Measurements from ENCODE around the gene HCK. TPM values are rescaled to one million over a fixed set of nuclear protein-coding genes. Genes with fewer than 3 reads are reported as not detected.

Gene HCK
- polyA plus RNA-seq, 1 of the 3 experiments (the other 2 are of a cell fraction): not detected

DNA sequence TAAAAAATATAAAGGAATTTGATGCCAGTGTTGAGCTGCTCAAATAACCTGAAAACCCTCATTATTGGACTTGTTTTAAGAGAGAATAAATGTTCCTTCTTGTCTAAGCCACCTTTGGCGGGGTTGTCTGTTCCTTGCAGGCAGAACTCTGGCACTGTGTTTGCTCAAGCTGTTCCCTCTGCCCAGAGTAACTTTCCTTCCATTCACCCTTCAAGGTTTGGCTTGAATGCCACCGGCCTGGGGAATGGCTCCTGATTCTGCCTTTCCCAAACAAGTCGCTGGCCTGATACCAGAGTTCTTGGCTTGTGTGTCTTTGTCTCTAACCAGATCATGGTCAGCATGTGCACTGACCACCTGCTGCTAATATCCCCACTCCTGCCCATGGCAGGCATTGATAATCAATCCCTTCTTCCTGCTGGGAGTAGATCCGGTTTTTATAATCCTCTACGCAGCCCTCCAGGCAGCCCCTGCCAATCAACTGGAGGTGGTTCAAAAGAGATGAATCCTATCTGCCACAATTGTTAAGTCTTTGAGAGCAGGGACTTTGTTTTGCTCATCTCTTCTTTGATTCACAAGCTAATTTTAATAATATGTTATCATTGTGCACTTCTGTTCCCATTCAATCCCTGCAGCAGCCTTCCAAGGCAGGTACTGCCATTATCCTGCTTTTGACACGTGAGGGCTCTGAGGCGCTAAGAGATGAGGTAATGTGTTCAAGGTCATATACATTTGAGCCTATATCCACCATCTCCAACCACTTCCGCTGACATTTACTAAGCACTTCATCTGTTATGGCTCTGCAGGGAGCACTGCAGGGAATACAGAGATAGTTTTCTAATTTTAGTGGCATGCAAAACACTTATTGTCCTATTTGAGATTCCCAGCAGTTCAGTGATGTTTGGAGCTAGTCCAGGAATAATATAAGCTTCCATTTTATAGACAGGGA is 44.9 kb upstream of the HCK start:
- Histone ChIP-seq H3K36me3 (replicated peaks in 1 of 2; ENCODE audit: control insufficient read depth in 1 of 2, insufficient read depth in 2 of 2, low read length in 1 of 2) (no peaks in the 10 kb centered on the region), H2AFZ (ENCODE audit: low read depth) (peak overlapping the region; percentile 63; the same call in 1 of the 2 replicates), H3K9me2 (no peaks in the 10 kb centered on the region), H3F3A (replicated peaks; ENCODE audit: insufficient read depth) (no peaks in the 10 kb centered on the region), H4K20me1 (ENCODE audit: insufficient read depth) (no peaks in the 10 kb centered on the region), H3K79me2 (ENCODE audit: insufficient read depth) (no peaks in the 10 kb centered on the region), H3K9me3 (no peaks in the 10 kb centered on the region), H3K4me3 (ENCODE audit: low read depth in 2 of 2, low read length in 1 of 2) (no peak overlapping the region), H3K4me1 (ENCODE audit: control insufficient read depth in 1 of 2, insufficient read depth in 2 of 2, low read depth in 1 of 2, low read length in 1 of 2) (peaks cover 0 to 9% of the 10 kb centered on the region in 2 experiments; a peak in 1 of 4 replicates), H3K27me3 (ENCODE audit: insufficient read depth) (peaks cover 4% of the 10 kb centered on the region; the same call in 1 of the 2 replicates), H3K9ac (no peak overlapping the region), H3K27ac (ENCODE audit: low read depth in 2 of 2, low read length in 1 of 2) (no peak overlapping the region), H3K4me2 (no peak overlapping the region; the same call in 1 of the 2 replicates)
- POLR2A ChIA-PET: no interaction called here
- TF ChIP-seq, protein P1, sequence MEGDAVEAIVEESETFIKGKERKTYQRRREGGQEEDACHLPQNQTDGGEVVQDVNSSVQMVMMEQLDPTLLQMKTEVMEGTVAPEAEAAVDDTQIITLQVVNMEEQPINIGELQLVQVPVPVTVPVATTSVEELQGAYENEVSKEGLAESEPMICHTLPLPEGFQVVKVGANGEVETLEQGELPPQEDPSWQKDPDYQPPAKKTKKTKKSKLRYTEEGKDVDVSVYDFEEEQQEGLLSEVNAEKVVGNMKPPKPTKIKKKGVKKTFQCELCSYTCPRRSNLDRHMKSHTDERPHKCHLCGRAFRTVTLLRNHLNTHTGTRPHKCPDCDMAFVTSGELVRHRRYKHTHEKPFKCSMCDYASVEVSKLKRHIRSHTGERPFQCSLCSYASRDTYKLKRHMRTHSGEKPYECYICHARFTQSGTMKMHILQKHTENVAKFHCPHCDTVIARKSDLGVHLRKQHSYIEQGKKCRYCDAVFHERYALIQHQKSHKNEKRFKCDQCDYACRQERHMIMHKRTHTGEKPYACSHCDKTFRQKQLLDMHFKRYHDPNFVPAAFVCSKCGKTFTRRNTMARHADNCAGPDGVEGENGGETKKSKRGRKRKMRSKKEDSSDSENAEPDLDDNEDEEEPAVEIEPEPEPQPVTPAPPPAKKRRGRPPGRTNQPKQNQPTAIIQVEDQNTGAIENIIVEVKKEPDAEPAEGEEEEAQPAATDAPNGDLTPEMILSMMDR (IDR thresholded peaks at IDR 0.05): no peak
- TF ChIP-seq, protein P2, sequence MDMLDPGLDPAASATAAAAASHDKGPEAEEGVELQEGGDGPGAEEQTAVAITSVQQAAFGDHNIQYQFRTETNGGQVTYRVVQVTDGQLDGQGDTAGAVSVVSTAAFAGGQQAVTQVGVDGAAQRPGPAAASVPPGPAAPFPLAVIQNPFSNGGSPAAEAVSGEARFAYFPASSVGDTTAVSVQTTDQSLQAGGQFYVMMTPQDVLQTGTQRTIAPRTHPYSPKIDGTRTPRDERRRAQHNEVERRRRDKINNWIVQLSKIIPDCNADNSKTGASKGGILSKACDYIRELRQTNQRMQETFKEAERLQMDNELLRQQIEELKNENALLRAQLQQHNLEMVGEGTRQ (IDR thresholded peaks at IDR 0.05; ENCODE audit: borderline replicate concordance, low read depth, low read length): no peak
- TF ChIP-seq EP300 (IDR thresholded peaks at IDR 0.05; ENCODE audit: borderline replicate concordance in 1 of 2, low read depth in 1 of 2, low read length in 1 of 2) (no peak), FOSL2 (IDR thresholded peaks at IDR 0.05; ENCODE audit: borderline replicate concordance, low read depth) (no peak), JUND (IDR thresholded peaks at IDR 0.05) (no peak), SIN3A (IDR thresholded peaks at IDR 0.05; ENCODE audit: borderline replicate concordance, low read depth, low read length) (no peak), RAD21 (IDR thresholded peaks at IDR 0.05; ENCODE audit: low read length) (no peak)
- TF ChIP-seq, protein P3, sequence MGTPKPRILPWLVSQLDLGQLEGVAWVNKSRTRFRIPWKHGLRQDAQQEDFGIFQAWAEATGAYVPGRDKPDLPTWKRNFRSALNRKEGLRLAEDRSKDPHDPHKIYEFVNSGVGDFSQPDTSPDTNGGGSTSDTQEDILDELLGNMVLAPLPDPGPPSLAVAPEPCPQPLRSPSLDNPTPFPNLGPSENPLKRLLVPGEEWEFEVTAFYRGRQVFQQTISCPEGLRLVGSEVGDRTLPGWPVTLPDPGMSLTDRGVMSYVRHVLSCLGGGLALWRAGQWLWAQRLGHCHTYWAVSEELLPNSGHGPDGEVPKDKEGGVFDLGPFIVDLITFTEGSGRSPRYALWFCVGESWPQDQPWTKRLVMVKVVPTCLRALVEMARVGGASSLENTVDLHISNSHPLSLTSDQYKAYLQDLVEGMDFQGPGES (IDR thresholded peaks at IDR 0.05; ENCODE audit: low read depth, low read length): no peak
- no peak for DNase-seq
- CTCF ChIA-PET: interaction anchor here (1.1 to 1.7 kb wide), 4 partner anchors 24 to 173 kb away, joined by 3 to 7 read pairs (median 4); no protein-coding TSS in a partner anchor
- 57% methylated on average over 8 of the region's 8 CpGs for WGBS (ENCODE audit: low lambda C conversion rate)

Measured in SK-N-SH (cell line).